Measurements from ENCODE around the gene SNX9.

SNX9 gene

GRCh38 chr6:157880534-157880933, 57.5 kb downstream of the SNX9 start:
- no peak overlapping the region for H3K27ac ChIP-seq
- TF ChIP-seq CTCF (conservative IDR thresholded peaks at IDR 0.05): no peak
- no peak for TF ChIP-seq ZFX (IDR thresholded peaks at IDR 0.05)

- H3K27ac ChIP-seq: no peak overlapping the region
- TF ChIP-seq ZFX (IDR thresholded peaks at IDR 0.05): no peak
- TF ChIP-seq CTCF (conservative IDR thresholded peaks at IDR 0.05): no peak
These were observed 58.3 kb downstream of the SNX9 start for GRCh38 chr6:157881342-157881741.

GRCh38 chr6:157884756-157885155, 61.7 kb downstream of the SNX9 start:
- no peak overlapping the region for H3K27ac ChIP-seq
- no peak for TF ChIP-seq CTCF (conservative IDR thresholded peaks at IDR 0.05)
- no peak for TF ChIP-seq ZFX (IDR thresholded peaks at IDR 0.05)

- H3K27ac ChIP-seq: no peak overlapping the region
- TF ChIP-seq ZFX (IDR thresholded peaks at IDR 0.05) (no peak), CTCF (conservative IDR thresholded peaks at IDR 0.05) (no peak)
These were observed 62.3 kb downstream of the SNX9 start for GRCh38 chr6:157885211-157885788.

GRCh38 chr6:157885876-157886275, 62.8 kb downstream of the SNX9 start:
- no peak for TF ChIP-seq ZFX (IDR thresholded peaks at IDR 0.05)
- TF ChIP-seq CTCF (conservative IDR thresholded peaks at IDR 0.05): no peak
- no peak overlapping the region for H3K27ac ChIP-seq

GRCh38 chr6:157887892-157888291, 64.8 kb downstream of the SNX9 start:
- TF ChIP-seq ZFX (IDR thresholded peaks at IDR 0.05): no peak
- TF ChIP-seq CTCF (conservative IDR thresholded peaks at IDR 0.05): no peak
- H3K27ac ChIP-seq: no peak overlapping the region

GRCh38 chr6:157891544-157892362, 68.7 kb downstream of the SNX9 start:
- TF ChIP-seq ZFX (IDR thresholded peaks at IDR 0.05) (no peak), CTCF (conservative IDR thresholded peaks at IDR 0.05) (no peak)
- no peak overlapping the region for H3K27ac ChIP-seq
